CD4-positive, alpha-beta T cell treated with Interleukin-2 at 100 ng/mL for 4 hours (primary cell): Measurements from ENCODE around the gene MALRD1.

Experiments
- DNase-seq: peaks from one replicate; pipeline ENCODE4 v3.0.0-alpha.2; 2020; ENCODE audit warnings: low spot score

The MALRD1 gene

DNA sequence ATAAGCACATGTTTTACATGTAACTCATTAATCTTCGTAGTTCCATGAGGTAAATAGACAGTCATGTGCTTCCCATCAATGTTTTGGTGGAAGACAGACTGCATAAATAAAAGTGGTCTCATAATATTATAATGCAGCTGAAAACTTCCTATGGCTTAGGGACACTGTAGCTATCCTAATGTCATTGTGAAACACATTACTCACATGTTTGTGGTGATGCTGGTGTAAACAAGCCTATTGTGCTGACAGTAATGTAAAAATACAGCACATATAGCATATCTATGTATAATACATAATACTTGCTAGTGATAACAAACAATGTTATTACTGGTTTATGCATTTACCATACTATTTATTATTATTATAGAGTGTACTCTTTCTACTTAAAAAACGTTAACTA, 730.4 kb downstream of the MALRD1 start:
- DNase-seq, result no peak

DNA sequence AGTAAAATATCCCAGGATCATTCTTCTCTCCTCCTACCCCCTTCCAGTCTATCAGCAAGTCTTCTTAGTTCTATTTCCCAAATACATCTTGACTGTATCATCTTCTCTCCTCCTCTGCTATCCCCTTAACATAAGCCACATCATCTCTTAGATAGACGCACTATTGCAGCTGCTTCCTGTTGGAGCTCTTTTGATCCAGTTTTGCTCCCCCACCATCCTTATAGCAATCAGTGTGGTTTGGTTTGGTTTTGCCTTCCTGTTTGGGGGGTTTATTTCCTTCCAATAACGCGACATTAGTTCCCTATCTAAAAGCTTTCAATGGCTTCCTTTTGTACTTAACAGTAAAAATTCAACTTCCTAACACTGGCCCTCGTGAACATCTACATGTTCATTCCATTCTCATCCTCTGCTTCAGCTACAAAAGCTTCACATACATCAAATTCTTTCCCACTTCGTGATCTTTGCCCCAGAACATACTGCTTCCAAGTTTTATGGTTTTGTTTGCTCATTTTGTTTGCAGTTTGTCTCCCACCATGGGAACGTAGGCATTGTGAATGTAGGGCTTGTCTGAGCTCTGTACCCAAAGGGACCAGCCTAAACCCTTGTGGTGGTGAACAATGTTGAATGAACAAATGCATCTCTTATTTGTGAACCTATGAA, 734.0 kb downstream of the MALRD1 start:
- DNase-seq, result no peak

DNA sequence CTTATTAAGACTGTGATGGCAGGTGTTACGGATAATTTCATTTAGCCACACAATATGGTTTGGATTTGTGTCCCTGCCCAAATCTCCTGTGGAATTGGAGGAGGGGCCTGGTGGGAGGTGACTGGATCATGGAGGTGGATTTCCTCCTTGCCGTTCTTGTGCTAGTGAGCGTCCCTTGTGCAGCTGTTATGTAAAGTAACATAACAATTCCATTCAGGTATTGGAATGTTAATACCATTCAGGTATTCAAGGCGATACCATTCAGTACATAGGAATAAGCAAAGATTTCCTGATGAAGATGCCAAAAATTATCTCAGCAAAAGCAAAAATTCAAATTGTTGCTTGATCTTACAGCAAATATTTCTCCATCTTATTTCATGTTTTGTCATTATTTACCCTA, 735.1 kb downstream of the MALRD1 start:
- no peak for DNase-seq
